B cell (primary cell): ENCODE data around the gene AAK1. TPM values are rescaled to one million over a fixed set of nuclear protein-coding genes. Genes with fewer than 3 reads are reported as not detected.

Source experiments
- ATAC-seq: fragments of 200-7000 bp; cut with Tn5 transposase; one replicate; pipeline ENCODE4 v1.10.0; 2021; ENCODE audit warnings: low read depth, mild to moderate bottlenecking, moderate number of reproducible peaks, moderate library complexity
- CTCF ChIA-PET: fragments of 350-600 bp; sonication (Branson Sonifier 250); formaldehyde crosslinking; loops from one replicate; lab custom pipeline; 2021; ENCODE audit warnings: antibody characterized with exemption, inconsistent platforms; lab: Charles Lee
- POLR2A ChIA-PET: fragments of 350-600 bp; sonication (Branson Sonifier 250); formaldehyde crosslinking; loops from one replicate; lab custom pipeline; 2021; ENCODE audit warnings: antibody characterized with exemption; lab: Charles Lee
- DNase-seq: peaks from one replicate; pipeline ENCODE4 v3.0.0; 2013
- H2AFZ ChIP-seq: 2 replicates; pipeline ENCODE4 v1.6.1; 2012; ENCODE audit warnings: mild to moderate bottlenecking, low read depth, low read length; ENCODE audit not compliant: insufficient read depth, poor library complexity, severe bottlenecking
- H3K27ac ChIP-seq, 2 donors: 1 replicate in 1 of 2; 2 replicates in 1 of 2; pipeline ENCODE4 v1.5.1; 2012 to 2013; ENCODE audit warnings: low read length in 2 of 2, mild to moderate bottlenecking in 2 of 2, moderate library complexity in 1 of 2
- H3K27me3 ChIP-seq, 4 experiments: fragments of 200-600 bp in 1 of 4; sonication (generic) in 1 of 4; replicated peaks in 1 of 4; 1 replicate in 2 of 4; 2 replicates in 2 of 4; pipeline versions ENCODE4 v1.6.1 to v1.7.0; 2013 to 2016; ENCODE audit warnings: low read length in 3 of 4, mild to moderate bottlenecking in 2 of 4, mixed read lengths in 1 of 4, moderate library complexity in 1 of 4; ENCODE audit not compliant: insufficient read depth in 4 of 4, control insufficient read depth in 3 of 4; ENCODE audit errors: control extremely low read depth in 1 of 4
- H3K36me3 ChIP-seq, 2 experiments: replicated peaks in 1 of 2; 1 replicate in 1 of 2; 2 replicates in 1 of 2; pipeline versions ENCODE4 v1.6.1 to v1.7.1; 2013; ENCODE audit warnings: low read length in 1 of 2; ENCODE audit not compliant: insufficient read depth in 2 of 2, control insufficient read depth in 1 of 2; ENCODE audit errors: control extremely low read depth in 1 of 2, extremely low read depth in 1 of 2
- H3K4me1 ChIP-seq, 2 donors: fragments of 200-600 bp in 1 of 2; sonication (generic) in 1 of 2; 1 replicate in 1 of 2; 2 replicates in 1 of 2; pipeline versions ENCODE4 v1.5.1 to v1.6.1; 2013 to 2017; ENCODE audit warnings: low read length in 2 of 2; ENCODE audit not compliant: control insufficient read depth in 2 of 2, insufficient read depth in 2 of 2
- H3K4me2 ChIP-seq: replicated peaks from 2 replicates; pipeline ENCODE3; 2012; ENCODE audit warnings: mild to moderate bottlenecking, low read depth, low read length; ENCODE audit not compliant: poor library complexity, severe bottlenecking
- H3K4me3 ChIP-seq, 5 experiments: fragments of 200-600 bp in 1 of 5; sonication (generic) in 1 of 5; 1 replicate in 3 of 5; 2 replicates in 2 of 5; pipeline versions ENCODE4 v1.5.1 to v1.7.0; 2011 to 2016; ENCODE audit warnings: low read length in 4 of 5, mild to moderate bottlenecking in 4 of 5, low read depth in 2 of 5, control low read depth in 1 of 5, moderate library complexity in 1 of 5; ENCODE audit not compliant: insufficient read depth in 1 of 5; ENCODE audit errors: control extremely low read depth in 1 of 5, extremely low read depth in 1 of 5
- H3K79me2 ChIP-seq: fragments of 200-600 bp; sonication (generic); one replicate; pipeline ENCODE4 v1.6.0; 2016; ENCODE audit warnings: low read length; ENCODE audit not compliant: control insufficient read depth, insufficient read depth
- H3K9ac ChIP-seq: fragments of 200-600 bp; sonication (generic); 2 replicates; pipeline ENCODE4 v1.6.1; 2017; ENCODE audit warnings: mild to moderate bottlenecking, low read length, moderate library complexity
- H3K9me3 ChIP-seq, 3 donors: one replicate each; pipeline versions ENCODE4 v1.6.1 to v1.7.1; 2013; ENCODE audit warnings: low read length in 2 of 3; ENCODE audit not compliant: control insufficient read depth in 2 of 3, insufficient read depth in 1 of 3; ENCODE audit errors: control extremely low read depth in 1 of 3
- H4K20me1 ChIP-seq: 2 replicates; pipeline ENCODE4 v1.6.0; 2012; ENCODE audit warnings: mild to moderate bottlenecking, low read length; ENCODE audit not compliant: insufficient read depth, control insufficient read depth, poor library complexity, severe bottlenecking
- H3K27ac Mint-ChIP-seq: one replicate; pipeline ENCODE4 v1.8.0; 2021; ENCODE audit warnings: mixed read lengths
- H3K27me3 Mint-ChIP-seq: one replicate; pipeline ENCODE4 v1.8.0; 2021; ENCODE audit warnings: mixed read lengths
- H3K4me1 Mint-ChIP-seq: one replicate; pipeline ENCODE4 v1.8.0; 2021; ENCODE audit warnings: mixed read lengths
- H3K4me3 Mint-ChIP-seq: one replicate; pipeline ENCODE4 v1.8.0; 2021; ENCODE audit warnings: mixed read lengths
- H3K9me3 Mint-ChIP-seq: one replicate; pipeline ENCODE4 v1.8.0; 2022; ENCODE audit warnings: mixed read lengths; ENCODE audit not compliant: insufficient read depth
- CTCF ChIP-seq: fragments of 200-600 bp; IDR thresholded peaks from one replicate; pipeline ENCODE4 v1.8.0; 2022; ENCODE audit warnings: antibody characterized with exemption, mild to moderate bottlenecking
- EZH2 ChIP-seq: IDR thresholded peaks from 2 replicates; pipeline ENCODE4 v1.6.1; 2012; ENCODE audit warnings: borderline replicate concordance, low read depth, mild to moderate bottlenecking, moderate library complexity, low read length; ENCODE audit not compliant: insufficient read depth, poor library complexity, severe bottlenecking
- WGBS: methylation state at CpG from one replicate; pipeline ENCODE4 v1.1.5; 2013; ENCODE audit warnings: missing lambda C conversion rate; ENCODE audit not compliant: insufficient coverage; 5-methylcytosine and 5-hydroxymethylcytosine counted together
- intact Hi-C: fragments of 100-400 bp; cut with micrococcal nuclease; formaldehyde crosslinking; loops from one replicate; pipeline ENCODE4 v1.10.0; 2022
- polyA plus RNA-seq: library from polyadenylated mRNA; depleted of rRNA; stranded (reverse); fragments of >200 nt; gene quantifications from 2 replicates; pipeline ENCODE4 v1.2.3, GENCODE V29; 2012
- total RNA-seq, 2 donors: library from RNA; stranded (reverse); fragments of 120-200 nt in 1 of 2; gene quantifications; 1 replicate in 1 of 2; 2 replicates in 1 of 2; pipeline versions ENCODE4 v1.2.3 to v1.2.4, GENCODE V29; 2013 to 2022

Gene AAK1
- total and polyA plus RNA-seq, 2 donors (not counting 1 experiment from before 2014, with no cell fraction given) = 2.4 to 7.2 TPM

DNA sequence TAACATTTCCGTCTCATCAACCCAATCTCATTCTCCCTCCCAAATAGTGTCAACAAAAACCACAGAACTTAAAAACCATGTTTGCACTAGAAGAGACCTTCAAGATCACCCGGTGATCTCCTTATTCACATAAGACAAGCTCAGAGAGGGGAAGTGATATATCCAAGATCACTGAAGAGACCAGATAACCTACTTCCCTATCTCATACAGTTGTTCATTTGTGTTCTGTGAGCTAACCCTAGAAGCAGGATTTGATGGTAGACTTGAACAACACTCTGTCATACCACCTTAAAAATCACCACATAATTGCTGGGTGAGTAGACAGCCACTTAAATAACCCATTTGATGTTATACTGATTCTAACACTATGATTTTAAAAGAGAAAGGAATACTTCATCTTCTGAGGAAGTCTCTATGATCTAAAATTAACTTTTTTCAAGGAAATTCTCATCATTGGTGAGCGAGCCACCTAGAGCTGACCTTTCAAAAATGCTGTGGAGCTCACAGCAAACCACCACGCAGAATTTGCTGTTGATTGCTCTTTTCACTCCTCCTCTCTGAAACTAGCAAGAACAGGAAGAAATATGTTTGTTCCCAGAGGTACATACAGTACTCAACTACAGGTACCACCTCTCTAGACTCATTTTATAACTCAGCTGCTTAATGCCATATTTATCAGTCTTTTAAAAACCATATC, 15.1 kb downstream of the AAK1 start:
- WGBS = 13% methylated on average over 1 of the region's 4 CpGs
- Histone ChIP-seq H3K36me3 (no peaks in the 10 kb centered on the region), H4K20me1 (no peaks in the 10 kb centered on the region), H3K9ac (no peak overlapping the region), H3K27ac (no peak overlapping the region), H3K27me3 (peaks cover 0 to 2% (median under 1%) of the 10 kb centered on the region in 4 experiments), H3K79me2 (no peaks in the 10 kb centered on the region), H3K4me3 (no peak overlapping the region), H3K4me1 (peaks cover 0 to 3% of the 10 kb centered on the region in 2 donors), H3K4me2 (no peak overlapping the region), H3K9me3 (no peaks in the 10 kb centered on the region), H2AFZ (no peak overlapping the region)
- Mint-ChIP-seq H3K4me3 (no peak overlapping the region), H3K27ac (no peak overlapping the region), H3K9me3 (no peaks in the 10 kb centered on the region), H3K4me1 (peaks cover 3% of the 10 kb centered on the region), H3K27me3 (peaks cover 16% of the 10 kb centered on the region)
- ChIA-PET POLR2A (no interaction called here), CTCF (interaction anchor here (1.2 kb wide), 1 partner anchor 85 kb away, joined by 4 read pairs; no protein-coding TSS in a partner anchor)
- ATAC-seq (no peak), DNase-seq (peak; percentile 15)
- TF ChIP-seq CTCF (no peak), EZH2 (no peak)
- intact Hi-C loops = no loop called here

DNA sequence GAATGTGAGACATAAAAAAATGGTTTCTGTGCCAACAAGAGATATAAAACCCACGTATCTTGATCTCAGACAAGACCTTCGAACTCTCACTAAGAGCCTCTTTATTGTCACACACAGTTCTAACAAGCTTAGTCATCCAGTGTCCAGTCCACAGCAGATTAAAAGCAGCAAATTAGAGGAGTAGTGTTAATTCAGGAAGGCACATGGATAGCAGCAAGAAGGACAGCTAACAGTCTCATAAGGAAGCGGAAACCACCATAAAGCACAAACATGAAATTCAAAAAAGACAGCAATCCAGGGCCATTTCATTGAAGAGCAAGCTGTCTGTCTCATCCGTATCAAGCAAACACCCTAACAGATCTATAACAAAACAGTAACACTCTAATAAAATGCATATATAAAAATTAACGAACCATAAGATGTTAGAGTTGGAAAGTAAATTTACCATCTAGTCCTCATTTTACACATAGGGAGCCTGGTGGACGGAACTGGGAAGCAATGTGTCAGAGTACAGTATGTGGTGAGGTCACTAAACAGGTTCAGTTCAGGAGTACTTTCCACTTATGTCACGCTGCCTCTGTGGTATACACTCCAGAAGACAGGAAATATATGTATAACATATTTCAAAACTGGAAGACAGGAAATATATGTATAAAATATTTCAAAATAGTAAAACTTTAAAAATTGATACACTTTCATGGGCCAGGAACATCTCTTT, 18.3 kb downstream of the AAK1 start:
- no peaks in the 10 kb centered on the region for H3K79me2 ChIP-seq
- no peak overlapping the region for H2AFZ ChIP-seq
- DNase-seq (no peak), ATAC-seq (no peak)
- peaks cover 0 to 3% of the 10 kb centered on the region in 2 donors for H3K4me1 ChIP-seq
- no peaks in the 10 kb centered on the region for H4K20me1 ChIP-seq
- H3K9ac ChIP-seq = no peak overlapping the region
- H3K27ac ChIP-seq = no peak overlapping the region
- H3K36me3 ChIP-seq = no peaks in the 10 kb centered on the region
- H3K4me2 ChIP-seq = no peak overlapping the region
- Mint-ChIP-seq H3K4me3 (no peak overlapping the region), H3K4me1 (peaks cover 3% of the 10 kb centered on the region), H3K27me3 (peaks cover 13% of the 10 kb centered on the region), H3K9me3 (no peaks in the 10 kb centered on the region), H3K27ac (no peak overlapping the region)
- WGBS = no CpG with 5 or more reads among the region's 7 CpGs
- H3K27me3 ChIP-seq = peaks cover 0 to 2% (median 0%) of the 10 kb centered on the region in 4 experiments
- TF ChIP-seq CTCF (no peak), EZH2 (no peak)
- intact Hi-C loops = no loop called here
- no peak overlapping the region for H3K4me3 ChIP-seq
- H3K9me3 ChIP-seq = no peaks in the 10 kb centered on the region
- CTCF ChIA-PET = no interaction called here
- POLR2A ChIA-PET = no interaction called here
